GM18520 (cell line): ENCODE measurements around the gene PPM1E.
"Not testable (repeated sequence)": the region's sequence is repeated elsewhere in the genome, so short reads cannot be mapped to it uniquely, and the experiment has no call there.

Experiments used
- ATAC-seq: cut with Tn5 transposase; IDR thresholded peaks from one replicate; pipeline ENCODE4 v1.9.1; 2021; ENCODE audit not compliant: unreplicated experiment

The PPM1E gene

GRCh38 chr17:58837699-58838098, 82.0 kb downstream of the PPM1E start:
- no peak for ATAC-seq

GRCh38 chr17:58840820-58841612, 85.4 kb downstream of the PPM1E start:
- no peak for ATAC-seq

GRCh38 chr17:58846413-58846812, 90.8 kb downstream of the PPM1E start:
- ATAC-seq: not testable (repeated sequence)

GRCh38 chr17:58850106-58850505, 94.5 kb downstream of the PPM1E start:
- ATAC-seq: not testable (repeated sequence)

DNA sequence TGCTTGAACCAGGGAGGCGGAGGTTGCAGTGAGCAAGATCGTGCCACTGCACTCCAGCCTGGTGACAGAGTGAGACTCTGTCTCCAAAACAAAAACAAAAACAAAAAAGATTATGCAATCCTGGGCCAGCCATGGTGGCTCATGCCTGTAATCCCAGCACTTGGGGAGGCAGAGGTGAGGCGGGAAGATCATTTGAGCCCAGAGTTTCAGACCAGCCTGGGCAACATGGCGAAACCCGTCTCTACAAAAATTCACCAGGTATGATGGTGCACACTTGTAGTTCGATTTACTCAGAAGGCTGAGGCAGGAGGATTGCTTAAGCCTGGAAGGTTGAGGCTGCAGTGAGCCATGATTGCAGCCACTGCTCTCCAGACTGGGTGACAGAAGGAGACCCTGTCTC, 109.6 kb downstream of the PPM1E start:
- ATAC-seq: no peak

GRCh38 chr17:58870747-58871146, 115.1 kb downstream of the PPM1E start:
- no peak for ATAC-seq

DNA sequence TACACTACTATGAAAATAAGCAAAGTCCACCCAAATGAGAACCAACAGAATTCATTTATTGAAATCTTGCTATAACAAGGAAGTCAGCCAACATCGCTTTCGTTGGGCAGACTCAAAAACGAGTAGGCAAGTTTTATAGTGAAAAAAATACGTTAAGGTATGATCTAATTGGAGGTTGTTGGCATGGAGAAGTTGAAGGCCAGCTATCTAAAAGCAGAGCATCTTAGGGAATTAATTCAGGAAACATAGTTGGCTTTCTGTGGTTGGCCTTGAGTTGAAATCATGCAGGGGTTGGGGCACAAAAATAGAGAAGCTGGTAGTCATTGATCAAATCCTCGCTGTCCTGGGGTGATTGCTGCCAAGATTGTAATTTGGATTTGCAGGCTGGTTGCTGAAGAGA, 118.3 kb downstream of the PPM1E start:
- no peak for ATAC-seq

- no peak for ATAC-seq
Observed at GRCh38 chr17:58875261-58875660, 119.6 kb downstream of the PPM1E start.

GRCh38 chr17:58884161-58884560, 128.5 kb downstream of the PPM1E start:
- ATAC-seq: no peak

DNA sequence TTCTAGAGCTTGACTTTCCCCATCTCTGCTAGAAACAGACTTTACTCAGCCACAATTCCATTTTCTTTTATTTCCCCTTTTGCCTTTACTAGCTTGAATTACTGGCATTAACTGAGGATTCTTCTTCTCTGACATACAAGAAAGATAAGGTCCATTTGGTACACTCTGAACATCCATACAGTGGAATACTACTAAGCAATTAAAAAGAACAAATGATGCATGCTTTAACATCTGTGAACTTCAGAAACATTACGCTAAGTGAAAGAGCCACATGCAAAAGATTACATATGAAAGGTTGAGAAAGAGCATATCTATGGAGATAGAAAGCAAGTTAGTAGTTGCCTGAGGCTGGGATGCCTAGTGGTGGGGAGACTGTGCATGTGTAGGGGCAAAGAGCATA, 130.9 kb downstream of the PPM1E start:
- ATAC-seq: no peak

GRCh38 chr17:58889928-58890327, 134.3 kb downstream of the PPM1E start:
- ATAC-seq: no peak

DNA sequence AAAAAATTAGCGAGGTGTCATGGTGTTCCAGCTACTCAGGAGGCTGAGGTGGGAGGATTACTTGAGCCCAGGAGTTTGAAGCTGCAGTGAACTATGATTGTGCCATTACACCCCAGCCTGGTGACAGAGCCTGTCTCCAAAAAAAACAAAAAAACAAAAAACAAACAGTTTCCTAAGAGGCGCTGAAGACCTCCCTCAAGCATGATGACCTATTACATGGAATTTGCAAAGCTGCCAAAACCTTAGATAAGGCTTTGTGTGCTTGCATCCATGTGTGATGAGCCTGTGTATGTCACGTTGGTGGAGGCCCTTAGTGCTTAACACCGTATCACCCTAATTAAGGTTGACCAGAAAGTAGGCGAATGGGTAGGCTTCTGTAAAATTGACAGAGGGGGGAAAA, 143.5 kb downstream of the PPM1E start:
- no peak for ATAC-seq

GRCh38 chr17:58902322-58902721, 146.7 kb downstream of the PPM1E start:
- no peak for ATAC-seq

- ATAC-seq: no peak
Observed at GRCh38 chr17:58911741-58912343, 156.2 kb downstream of the PPM1E start.

DNA sequence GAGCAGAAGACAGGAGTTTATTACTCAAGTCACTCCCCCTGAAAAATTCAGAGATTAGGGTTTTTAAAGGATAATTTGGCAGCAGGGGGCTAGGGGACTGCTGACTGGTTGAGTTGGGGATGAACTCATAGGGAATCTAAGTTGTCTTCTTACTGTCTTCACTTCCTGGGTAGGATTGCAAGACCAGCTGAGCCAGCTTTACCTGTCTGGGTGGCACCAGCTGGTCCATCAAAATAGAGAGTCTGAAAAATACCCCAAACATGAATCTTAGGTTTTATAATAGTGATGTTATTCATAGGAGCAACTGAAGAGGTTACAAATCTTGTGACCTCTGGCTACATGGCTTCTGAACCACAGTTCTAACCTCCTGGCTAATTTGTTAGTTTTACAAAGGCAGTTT, 157.9 kb downstream of the PPM1E start:
- no peak for ATAC-seq

- no peak for ATAC-seq
Observed at GRCh38 chr17:58913971-58914769, 158.5 kb downstream of the PPM1E start.

GRCh38 chr17:58917228-58917627, 161.6 kb downstream of the PPM1E start:
- no peak for ATAC-seq

- ATAC-seq: no peak
Observed at GRCh38 chr17:58918072-58918471, 162.4 kb downstream of the PPM1E start.

DNA sequence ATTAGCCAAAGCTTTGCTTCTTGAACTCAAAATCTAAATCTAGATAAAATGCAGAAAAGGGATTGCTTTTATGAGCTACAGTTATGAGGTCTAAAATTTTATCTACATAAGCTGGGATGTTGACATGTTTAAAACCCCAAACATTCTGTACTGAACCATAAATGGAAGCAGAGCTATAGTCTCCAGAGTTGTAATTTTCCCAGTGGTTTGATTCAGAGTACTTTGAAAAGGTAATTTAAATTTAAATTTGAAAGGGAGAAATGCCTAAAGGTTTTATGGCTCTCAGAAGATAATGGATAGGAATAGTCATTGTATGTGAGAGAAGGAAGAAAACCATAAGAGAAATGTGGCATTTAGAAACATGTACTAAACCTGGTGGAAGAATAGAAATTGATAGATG, 163.2 kb downstream of the PPM1E start:
- no peak for ATAC-seq

- ATAC-seq: no peak
Observed at GRCh38 chr17:58920773-58921172, 165.1 kb downstream of the PPM1E start.

GRCh38 chr17:58932956-58933355, 177.3 kb downstream of the PPM1E start:
- ATAC-seq: no peak

DNA sequence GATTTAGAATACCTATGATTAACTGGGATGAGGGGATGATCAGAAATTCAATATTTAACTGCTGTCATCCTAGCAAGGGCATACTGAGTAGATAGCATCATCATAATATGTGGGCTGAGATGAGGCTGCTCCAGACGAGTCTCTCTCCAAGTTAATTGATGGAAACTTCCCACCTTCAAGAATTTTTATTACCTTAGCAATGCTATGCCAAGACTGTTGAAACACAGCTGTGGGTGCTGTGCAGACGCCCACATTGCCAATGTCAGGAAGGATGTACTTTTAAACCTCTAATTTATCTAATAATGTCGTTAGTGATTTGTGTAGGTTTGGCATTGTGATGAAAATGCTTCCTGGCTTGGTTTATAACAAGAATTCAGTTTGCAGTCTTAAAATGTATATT, 180.6 kb downstream of the PPM1E start:
- no peak for ATAC-seq
